GM19351 (cell line): Measurements from ENCODE around the gene CATSPERD.
"Not testable (repeated sequence)": the region's sequence is repeated elsewhere in the genome, so short reads cannot be mapped to it uniquely, and the experiment has no call there.

Experiments
- ATAC-seq: cut with Tn5 transposase; IDR thresholded peaks from one replicate; pipeline ENCODE4 v1.9.1; 2021; ENCODE audit warnings: mild to moderate bottlenecking, moderate library complexity; ENCODE audit not compliant: unreplicated experiment

Gene CATSPERD

DNA sequence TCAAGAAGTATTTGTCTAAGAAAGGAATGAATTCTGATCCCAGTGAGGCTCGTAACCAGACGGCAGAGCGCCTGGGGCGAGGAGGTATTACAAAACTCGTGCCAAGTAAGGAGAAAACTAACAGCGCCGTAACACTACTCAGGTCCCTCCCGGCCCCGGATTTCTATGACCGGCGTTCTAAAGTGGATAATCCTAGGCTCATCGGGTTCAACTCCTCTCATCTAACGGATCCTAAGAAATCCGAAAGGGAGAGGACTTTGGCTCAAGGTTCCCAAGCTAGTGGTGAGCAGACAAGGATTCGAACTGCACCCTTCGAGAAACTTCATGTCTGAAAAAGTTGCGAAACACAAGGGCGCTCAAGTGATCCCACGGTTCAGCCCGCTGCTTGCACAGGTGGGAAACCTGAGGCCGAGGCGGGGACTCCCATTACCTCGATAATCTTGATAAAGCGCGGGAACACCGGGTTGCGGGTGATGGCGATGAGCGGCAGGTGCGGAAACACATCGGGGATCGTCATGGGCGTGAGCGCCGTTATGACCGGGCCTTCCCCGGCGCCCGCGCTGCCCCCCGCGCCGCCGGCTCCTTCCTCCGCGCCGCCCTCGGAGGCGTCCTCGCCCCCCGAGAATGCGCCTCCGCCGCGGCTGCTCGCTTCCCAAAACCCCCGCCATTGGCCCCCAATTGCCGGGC, 1.0 kb upstream of the CATSPERD start:
- ATAC-seq = no peak

DNA sequence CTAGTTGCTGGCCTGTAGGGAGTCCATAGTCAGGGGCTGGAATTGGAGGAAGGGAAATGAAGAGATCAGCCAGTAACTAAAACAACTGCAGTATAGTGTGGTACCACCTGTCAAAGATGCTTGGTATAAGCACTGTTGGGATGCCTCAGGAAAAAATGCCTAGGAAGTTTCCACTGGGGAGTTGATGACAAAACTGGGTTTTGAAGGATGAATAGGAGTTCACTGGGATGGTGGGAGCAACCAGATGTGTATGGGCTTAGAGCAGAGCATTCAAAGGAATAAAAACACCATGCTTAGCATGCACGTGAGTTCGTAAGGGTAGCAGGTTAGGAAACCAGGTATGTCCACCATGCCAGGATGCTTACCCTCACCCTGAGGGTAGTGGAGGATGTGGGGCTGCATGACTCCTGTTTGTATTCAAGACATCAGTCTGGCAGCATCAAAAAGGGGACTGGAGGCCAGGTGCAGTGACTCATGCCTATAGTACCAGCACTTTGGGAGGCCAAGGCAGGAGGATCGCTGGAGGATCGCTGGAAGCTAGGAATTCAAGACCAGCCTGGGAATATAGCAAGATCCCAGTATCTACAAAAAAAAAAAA, 7.1 kb downstream of the CATSPERD start:
- no peak for ATAC-seq

DNA sequence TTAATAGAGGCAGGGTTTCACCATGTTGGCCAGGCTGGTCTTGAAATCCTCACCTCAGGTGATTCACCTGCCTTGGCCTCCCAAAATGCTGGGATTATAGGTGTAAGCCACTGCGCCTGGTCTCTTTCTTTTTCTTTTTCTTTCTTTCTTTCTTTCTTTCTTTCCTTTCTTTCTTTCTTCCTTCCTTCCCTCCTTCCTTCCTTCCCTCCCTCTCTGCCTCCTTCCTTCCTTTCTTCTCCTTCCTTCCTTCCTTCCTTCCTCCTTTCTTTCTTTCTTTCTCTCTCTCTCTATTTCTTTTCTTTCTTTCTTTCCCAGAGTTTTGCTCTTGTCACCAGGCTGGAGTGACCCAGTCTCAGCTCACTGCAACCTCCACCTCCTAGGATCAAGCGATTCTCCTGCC, 12.7 kb downstream of the CATSPERD start:
- not testable (repeated sequence) for ATAC-seq

DNA sequence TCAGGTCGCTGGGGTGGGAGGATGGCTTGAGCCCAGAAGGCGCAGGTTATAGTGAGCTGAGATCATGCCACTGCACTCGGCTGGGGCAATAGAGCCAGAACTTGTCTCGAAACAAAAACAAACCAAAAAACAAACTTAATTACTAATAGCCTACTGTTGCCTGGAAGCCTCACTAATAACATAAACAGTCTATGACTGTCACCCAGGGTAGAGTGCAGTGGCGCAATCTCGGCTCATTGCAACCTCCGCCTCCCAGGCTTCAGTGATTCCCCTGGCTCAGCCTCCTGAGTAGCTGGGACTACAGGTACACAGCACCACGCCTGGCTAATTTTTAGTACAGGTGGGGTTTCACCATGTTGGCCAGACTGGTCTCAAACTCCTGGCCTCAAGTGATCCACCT, 18.0 kb downstream of the CATSPERD start:
- ATAC-seq = no peak

DNA sequence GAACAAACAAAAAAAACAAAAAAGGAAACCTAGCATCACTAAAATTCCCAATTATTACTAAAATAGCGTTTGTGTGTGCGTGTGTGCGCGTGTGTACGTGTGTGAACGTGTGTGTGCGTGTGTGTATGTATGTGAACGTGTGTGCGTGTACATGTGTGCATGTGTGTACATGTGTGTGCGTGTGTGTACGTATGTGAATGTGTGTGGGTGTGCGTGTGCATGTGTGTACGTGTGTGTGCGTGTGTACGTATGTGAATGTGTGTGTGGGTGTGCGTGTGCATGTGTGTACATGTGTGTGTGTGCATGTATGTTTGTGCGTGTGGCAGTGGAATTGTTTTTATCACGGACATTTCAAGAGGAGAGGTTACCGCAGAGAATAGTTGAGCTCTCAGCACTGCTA, 21.6 kb downstream of the CATSPERD start:
- no peak for ATAC-seq

DNA sequence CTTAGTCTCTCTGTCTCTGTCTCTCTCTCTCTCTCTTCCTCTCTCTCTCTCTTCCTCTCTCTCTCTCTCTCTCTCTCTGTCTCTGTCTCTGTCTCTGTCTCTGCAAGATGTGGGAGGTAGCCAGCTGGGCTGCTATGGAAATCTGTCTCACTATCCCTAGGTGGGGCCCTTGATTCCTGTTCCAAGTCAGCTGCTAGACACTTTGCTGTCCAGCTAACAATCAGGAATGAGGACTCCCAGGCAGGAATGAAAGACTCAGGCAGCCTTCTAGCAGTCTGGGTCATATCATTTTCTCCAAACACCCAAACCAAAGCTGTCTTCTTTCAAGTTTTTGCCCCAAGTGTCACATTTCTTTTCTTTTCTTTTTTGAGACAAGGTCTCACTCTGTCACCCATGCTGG, 23.2 kb downstream of the CATSPERD start:
- no peak for ATAC-seq

DNA sequence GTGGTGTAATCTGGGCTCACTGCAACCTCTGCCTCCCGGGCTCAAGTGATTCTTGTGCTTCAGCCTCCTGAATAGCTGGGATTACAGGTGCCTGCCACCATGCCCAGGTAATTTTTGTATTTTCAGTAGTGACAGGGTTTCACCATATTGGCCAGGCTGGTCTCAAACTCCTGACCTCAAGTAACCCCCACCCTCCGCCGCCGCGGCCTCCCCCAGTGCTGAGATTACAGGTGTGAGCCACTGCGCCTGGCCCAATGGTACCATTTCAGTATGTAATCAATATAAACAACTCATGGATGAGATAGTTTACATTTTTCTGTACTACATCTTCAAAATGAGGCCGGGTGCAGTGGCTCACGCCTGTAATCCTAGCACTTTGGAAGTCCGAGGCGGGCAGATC, 24.6 kb downstream of the CATSPERD start:
- ATAC-seq = not testable (repeated sequence)

DNA sequence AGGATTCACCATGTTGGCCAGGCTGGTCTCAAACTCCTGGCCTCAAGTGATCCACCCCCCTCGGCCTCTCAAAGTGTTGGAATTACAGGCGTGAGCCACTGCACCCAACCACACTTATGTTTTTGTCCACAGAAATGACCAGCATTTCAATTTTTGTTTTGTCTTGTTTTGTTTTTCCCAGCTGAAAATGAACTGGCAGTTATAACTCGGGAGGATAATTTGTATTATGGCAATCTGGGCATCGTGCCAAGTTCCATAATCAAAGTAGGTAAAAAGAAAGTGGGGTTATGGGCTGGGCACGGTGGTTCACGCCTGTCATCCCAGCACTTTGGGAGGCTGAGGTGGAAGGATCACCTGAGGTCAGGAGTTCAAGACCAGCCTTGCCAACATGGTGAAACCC, 28.5 kb downstream of the CATSPERD start:
- ATAC-seq = not testable (repeated sequence)

DNA sequence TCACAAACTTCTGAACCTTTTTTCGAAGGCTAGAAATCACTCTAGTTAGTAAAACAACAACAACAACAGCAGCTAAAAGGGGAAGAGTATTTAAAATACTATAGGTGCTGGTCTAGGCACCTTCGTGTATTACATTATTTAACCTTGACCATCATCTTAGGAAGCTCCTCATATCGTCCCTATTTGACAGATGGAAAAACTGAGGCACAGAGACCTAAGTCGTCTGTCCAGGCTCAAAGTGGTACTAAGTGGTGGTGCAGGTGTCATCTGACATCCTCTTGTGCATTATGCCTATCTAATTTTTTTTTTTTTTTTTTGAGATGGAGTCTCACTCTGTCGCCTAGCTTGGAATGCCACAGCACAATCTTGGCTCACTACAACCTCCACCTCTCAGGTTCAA, 29.1 kb downstream of the CATSPERD start:
- no peak for ATAC-seq

DNA sequence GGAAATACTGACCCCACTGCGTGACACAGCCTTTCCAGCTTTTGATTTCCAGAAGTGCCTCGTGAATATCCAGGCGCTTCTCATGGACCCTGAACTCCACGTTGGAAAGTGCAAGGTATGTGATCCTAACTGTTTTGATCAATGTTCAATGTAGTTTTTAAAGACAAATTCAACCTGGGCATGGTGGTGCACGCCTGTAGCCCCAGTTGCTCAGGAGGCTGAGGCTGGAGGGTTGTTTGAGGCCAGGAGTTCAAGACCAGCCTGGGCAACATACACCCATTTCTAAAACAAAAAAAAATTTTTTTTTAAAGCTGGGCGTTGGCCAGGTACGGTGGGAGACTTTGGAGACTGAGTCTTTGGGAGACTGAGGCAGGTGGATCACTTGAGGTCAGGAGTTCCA, 31.3 kb downstream of the CATSPERD start:
- ATAC-seq = no peak

DNA sequence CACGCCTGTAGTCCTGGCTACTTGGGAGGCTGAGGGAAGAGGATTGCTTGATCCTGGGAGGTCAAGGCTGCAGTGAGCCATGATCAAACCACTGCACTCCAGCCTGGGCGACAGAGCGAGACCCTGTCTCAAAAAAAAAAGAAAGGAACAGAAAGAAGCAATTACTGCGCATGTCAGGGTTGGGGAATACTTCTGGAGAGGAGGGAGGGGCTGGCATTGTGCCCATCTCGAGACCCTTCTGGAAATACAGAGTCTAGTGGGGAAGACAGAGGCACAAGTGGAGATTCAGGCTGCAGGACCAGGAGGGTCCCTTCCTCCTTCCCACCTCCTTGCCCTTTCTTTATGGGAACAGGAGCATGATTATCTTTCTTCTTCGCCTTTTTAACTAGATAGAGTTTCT, 33.3 kb downstream of the CATSPERD start:
- ATAC-seq = no peak

DNA sequence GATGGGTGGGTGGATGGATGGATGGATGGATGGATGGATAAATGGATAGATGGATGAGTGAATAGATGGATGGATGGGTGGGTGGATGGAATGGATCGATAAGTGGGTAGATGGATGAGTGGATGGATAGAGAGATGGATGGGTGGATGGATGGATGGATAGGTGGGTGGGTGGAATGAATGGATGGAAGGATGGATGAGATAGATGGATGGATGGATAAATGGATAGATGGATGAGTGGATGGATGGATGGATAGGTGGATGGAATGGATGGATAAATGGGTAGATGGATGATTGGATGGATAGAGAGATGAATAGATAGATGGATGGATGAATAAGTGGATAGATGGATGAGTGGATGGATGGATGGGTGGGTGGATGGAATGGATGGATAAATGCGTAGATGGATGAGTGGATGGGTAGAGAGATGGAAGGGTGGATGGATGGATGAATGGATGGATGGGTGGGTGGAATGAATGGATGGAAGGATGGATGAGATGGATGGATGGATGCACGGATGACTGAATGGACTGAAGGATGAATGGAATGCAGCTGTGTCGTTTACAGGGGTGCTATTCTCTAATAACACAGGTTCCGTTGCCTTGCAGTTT, 42.3 kb downstream of the CATSPERD start:
- ATAC-seq = no peak

DNA sequence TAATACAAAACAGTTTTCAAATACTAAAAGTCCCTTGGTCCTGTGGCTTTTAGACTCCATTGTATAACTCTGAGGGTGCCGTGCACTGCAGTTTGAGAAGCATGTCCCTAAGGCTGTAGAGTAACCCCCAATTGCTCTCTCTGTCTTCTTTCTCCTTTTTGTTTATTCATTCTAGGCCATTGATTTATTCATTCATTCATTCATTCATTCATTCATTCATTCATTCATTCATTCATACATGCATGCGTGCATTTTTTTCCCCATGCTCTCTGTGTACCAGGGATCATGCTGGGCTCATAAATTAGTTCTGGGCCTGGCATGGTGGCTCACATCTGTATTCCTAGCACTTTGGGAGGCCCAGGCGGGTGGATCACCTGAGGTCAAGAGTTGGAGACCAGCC, 44.8 kb downstream of the CATSPERD start:
- no peak for ATAC-seq

DNA sequence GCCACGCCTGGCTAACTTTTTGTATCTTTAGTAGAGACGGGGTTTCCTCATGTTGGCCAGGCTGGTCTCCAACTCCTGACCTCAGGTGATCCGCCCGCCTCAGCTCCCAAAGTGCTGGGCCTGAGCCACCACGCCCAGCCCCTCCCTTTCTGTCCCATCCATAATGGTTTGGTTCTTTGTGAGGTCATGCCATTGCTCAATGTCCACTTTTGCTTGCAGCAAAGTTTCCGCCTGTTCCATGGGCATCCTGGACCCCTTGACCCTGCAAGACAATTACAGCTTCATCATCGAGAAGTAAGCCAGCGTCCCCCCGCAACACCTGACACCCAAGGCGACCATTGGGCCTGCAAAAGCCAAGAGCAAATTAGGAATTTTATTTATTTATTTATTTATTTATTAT, 47.5 kb downstream of the CATSPERD start:
- no peak for ATAC-seq

DNA sequence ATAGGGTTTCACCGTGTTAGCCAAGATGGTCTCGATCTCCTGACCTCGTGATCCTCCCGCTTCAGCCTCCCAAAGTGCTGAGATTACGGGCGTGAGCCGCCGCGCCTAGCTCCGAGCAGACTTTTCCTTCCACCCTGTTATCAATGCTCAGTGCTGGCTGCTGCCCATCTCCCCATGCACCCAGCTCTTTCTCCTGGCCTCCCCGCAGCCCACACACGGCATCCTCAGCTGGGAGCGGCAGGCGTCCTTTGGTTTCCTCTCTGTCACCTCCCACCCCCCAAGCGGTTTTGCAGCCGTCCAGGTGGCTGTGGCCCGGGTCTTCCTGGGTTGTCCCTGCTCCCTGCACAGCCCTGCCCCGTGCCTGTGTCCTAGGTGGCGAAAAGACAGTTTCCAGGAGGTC, 52.0 kb downstream of the CATSPERD start:
- no peak for ATAC-seq

DNA sequence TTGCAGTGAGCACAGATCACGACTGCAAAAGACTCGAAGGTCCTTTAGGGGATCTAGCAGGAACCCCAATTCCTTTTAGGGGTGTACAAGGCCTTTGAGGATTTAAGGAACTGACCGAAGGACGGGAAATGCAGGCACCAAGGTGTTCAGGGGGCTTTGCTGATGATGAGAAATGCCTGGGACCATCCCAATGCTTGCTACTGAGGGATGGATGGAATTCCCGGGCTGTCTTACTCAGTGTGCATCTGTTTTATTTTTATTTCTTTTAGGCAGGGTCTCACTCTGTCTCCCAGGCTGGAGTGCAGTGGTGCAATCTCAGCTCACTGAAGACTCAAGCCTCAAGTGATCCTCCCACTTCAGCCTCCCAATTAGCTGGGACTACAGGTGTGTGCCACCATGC, 52.8 kb downstream of the CATSPERD start:
- no peak for ATAC-seq

DNA sequence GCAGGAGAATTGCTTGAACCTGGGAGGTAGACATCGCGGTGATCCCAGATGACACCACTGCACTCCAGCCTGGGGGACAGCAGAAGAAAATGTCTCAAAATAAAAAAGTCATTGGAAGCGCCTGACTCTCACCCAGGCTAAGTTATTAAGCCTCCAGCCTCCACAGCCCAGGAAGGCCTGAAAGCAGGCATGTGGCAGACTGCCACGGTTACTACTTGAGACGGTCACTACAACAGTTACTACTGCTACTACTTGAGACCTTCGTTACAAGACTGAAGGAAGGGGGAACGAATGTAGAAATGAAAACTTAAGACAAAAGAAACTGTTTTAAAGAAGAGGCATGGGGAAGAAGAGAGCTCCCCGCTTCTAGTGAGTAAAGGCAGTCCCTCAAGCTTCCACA, 54.5 kb downstream of the CATSPERD start:
- no peak for ATAC-seq

DNA sequence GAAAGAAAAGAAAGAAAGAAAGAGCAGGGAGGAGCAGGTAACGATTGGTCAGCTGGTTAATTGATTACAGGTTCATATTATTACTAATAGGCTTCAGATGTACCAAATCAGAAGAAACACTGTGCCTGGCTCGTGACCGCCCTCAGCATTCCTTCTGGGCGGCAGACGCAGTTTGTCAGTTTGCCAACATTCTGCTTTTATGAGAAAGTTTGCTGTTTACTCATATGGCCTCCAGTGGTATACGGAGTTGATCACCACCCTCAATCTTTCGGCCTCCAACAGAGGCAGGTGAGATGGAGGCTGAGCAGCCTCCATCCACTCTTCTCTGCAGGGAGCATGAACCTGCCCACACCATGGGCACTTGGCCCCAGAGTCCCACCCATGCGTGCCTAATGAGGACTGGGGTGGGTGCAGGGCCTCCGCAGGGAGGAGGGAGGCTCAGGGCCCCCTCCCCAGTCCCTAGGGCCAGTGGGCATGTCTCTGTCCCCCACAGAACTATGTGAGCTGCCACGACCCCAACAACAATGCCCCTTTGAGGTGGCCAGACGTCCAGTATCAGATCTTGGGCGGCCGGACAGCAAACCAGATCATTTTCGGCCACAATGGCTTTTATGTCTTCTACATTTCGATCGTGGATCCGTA, 55.4 kb downstream of the CATSPERD start:
- no peak for ATAC-seq

DNA sequence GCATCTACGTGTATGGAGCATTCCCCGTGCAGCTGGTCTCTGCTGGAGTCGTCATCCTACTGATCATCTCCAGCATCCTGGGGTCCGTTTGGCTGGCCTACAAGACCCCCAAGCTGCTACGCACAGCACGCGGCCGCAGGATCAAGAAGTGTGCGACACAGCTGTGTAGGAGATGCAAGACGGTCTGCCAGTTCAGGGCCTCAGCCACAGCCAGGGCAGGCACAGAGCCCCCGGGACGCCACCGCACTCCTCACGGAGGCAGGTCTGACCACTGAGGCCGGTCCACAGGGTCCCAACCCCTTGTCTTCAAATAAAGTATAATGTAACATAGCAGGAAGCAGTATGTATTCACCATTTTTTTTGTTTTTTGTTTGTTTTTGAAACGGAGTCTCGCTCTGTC, 58.0 kb downstream of the CATSPERD start:
- ATAC-seq = no peak

DNA sequence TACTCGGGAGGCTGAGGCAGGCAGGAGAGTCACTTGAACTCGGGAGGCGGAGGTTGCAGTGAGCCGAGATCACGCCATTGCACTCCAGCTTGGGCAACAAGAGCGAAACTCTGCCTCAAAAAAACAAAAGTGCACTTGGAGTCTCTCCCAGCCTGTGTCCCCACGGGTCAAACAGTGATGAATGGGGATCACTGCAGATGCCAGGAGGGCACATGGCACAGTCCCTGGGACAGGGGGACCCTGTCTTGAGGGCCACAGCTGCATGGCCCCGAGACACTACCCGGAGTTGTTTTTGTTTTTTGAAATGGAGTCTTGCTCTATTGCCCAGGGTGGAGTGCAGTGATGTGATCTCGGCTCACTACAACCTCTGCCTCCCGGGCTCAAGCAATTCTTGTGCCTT, 60.5 kb downstream of the CATSPERD start:
- not testable (repeated sequence) for ATAC-seq

DNA sequence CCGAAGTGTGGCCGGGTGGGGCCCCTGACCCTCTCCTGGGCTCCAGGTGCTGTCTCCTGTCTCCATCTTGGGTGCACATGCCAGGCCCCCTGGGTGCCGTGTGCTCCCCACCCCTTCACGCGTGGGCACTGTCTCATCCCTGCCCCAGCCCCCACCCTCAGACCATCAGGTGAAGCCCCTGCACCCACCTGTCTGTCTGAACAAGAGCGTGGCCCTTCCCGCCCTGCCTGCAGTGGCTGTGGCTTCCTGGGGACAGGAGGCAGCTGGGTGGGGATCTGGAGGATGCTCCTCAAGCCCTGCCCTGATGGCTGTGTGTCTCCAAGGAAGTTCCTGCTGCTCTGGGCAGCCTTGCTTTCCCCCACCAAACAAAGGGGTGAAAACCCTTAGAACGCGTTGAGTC, 61.9 kb downstream of the CATSPERD start:
- no peak for ATAC-seq
